Colonic mucosa (tissue), 4 donors: ENCODE measurements around the gene SLC35F4. TPM values are rescaled to one million over a fixed set of nuclear protein-coding genes. Genes with fewer than 3 reads are reported as not detected.

Source experiments
- DNase-seq: peaks from one replicate; pipeline ENCODE4 v3.0.0-alpha.2; 2020
- H3K27ac ChIP-seq: fragments of 200-600 bp; one replicate; pipeline ENCODE4 v1.8.0; 2021
- H3K27me3 ChIP-seq: fragments of 200-600 bp; one replicate; pipeline ENCODE4 v1.8.0; 2021
- H3K36me3 ChIP-seq: fragments of 200-600 bp; one replicate; pipeline ENCODE4 v1.8.0; 2021
- H3K4me1 ChIP-seq: fragments of 200-600 bp; one replicate; pipeline ENCODE4 v1.8.0; 2021; ENCODE audit warnings: mild to moderate bottlenecking
- H3K4me3 ChIP-seq: fragments of 200-600 bp; one replicate; pipeline ENCODE4 v1.8.0; 2021
- H3K9ac ChIP-seq, 2 donors: one replicate each; pipeline ENCODE4 v1.7.0; 2013; ENCODE audit warnings: control low read depth in 2 of 2, low read depth in 2 of 2, low read length in 2 of 2
- H3K9me3 ChIP-seq: fragments of 200-600 bp; one replicate; pipeline ENCODE4 v1.8.0; 2021
- intact Hi-C: fragments of 100-400 bp; cut with DNase I; formaldehyde crosslinking; loops from one replicate; pipeline ENCODE4 v1.14.1; 2022
- total RNA-seq, 2 donors: library from RNA; stranded (reverse); fragmentation: NEBNext Ultra II Directional in 1 of 2; extraction: Animal tissue kit (Norgen Biotek cat#: 25700) in 1 of 2; gene quantifications; one replicate each; pipeline ENCODE4 v1.2.1, GENCODE V29; 2021
- TF ChIP-seq, protein P1 (sequence below): fragments of 200-600 bp; IDR thresholded peaks from one replicate; pipeline ENCODE4 v1.8.0; 2022; ENCODE audit warnings: antibody characterized with exemption, mild to moderate bottlenecking
- donor health status: healthy.
- donor health status: DM: no; HTN: no; CAD: no.
- donor health status: DM: no; HTN: no; CAD: no.

SLC35F4 gene
- total RNA-seq, 2 donors from 2014 or later: not detected

DNA sequence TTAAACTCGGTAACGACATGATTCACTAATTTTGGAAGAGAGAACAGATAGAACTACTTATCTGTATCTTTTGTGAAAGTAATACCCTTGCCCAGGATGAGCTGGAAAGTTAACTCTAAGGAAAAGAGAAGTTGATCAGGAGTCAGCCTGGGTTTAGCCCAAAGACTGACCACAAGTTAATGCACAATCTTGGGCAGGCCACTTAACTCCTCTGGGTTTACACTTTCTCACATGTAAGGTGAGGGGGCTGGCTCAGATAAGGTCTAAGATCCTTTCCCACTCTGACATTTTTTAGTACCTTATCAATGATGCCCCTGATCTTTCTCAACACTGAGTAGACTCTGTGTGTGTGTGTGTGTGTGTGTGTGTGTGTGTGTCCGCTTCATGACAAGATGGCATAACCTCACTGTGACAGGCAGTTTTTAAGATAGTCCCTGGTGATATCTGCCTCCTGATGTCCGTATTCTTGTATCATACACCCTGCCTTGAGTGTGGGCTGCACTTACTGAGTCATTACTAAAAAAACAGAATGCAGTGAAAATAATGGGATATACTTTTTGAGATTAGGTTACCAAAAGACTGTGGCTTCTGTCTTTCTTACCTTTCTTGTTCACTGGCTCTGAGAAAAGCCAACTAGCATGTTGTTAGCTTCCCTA, 316.0 kb downstream of the SLC35F4 start:
- Histone ChIP-seq H3K27ac (no peak overlapping the region), H3K36me3 (no peaks in the 10 kb centered on the region), H3K27me3 (no peaks in the 10 kb centered on the region), H3K4me3 (no peak overlapping the region), H3K4me1 (no peaks in the 10 kb centered on the region), H3K9ac (no peak overlapping the region), H3K9me3 (no peaks in the 10 kb centered on the region)
- DNase-seq: no peak
- TF ChIP-seq, protein P1, sequence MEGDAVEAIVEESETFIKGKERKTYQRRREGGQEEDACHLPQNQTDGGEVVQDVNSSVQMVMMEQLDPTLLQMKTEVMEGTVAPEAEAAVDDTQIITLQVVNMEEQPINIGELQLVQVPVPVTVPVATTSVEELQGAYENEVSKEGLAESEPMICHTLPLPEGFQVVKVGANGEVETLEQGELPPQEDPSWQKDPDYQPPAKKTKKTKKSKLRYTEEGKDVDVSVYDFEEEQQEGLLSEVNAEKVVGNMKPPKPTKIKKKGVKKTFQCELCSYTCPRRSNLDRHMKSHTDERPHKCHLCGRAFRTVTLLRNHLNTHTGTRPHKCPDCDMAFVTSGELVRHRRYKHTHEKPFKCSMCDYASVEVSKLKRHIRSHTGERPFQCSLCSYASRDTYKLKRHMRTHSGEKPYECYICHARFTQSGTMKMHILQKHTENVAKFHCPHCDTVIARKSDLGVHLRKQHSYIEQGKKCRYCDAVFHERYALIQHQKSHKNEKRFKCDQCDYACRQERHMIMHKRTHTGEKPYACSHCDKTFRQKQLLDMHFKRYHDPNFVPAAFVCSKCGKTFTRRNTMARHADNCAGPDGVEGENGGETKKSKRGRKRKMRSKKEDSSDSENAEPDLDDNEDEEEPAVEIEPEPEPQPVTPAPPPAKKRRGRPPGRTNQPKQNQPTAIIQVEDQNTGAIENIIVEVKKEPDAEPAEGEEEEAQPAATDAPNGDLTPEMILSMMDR: no peak
- intact Hi-C loops: no loop called here

DNA sequence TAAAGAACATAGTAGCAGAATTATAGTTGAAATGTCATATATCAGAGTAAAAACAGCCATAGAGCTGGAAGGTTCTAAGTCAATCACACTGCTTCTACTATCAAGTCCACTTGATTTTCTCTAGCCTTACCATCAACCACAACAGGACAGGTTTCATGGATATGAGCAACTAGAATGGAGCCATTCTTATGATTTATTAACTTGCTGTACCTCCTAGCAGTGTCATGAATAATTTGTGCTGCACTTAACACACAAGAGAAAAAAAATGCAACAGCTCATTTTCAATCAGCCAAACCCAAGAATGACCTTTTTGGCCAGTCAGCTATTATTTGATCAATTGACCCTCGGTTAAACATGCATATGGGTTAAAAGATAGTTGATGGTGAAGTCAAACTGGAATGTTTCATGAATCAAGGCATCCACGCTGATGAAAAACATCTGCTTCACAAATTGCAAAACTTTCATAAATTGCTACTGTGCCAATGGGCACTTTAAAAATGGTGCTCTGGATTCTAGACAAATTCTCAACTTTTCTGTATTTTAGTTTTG, 316.8 kb downstream of the SLC35F4 start:
- intact Hi-C loops: no loop called here
- Histone ChIP-seq H3K4me3 (no peak overlapping the region), H3K36me3 (no peaks in the 10 kb centered on the region), H3K27ac (no peak overlapping the region), H3K27me3 (no peaks in the 10 kb centered on the region), H3K9me3 (no peaks in the 10 kb centered on the region), H3K4me1 (no peaks in the 10 kb centered on the region), H3K9ac (no peak overlapping the region)
- TF ChIP-seq, protein P1: no peak
- no peak for DNase-seq

DNA sequence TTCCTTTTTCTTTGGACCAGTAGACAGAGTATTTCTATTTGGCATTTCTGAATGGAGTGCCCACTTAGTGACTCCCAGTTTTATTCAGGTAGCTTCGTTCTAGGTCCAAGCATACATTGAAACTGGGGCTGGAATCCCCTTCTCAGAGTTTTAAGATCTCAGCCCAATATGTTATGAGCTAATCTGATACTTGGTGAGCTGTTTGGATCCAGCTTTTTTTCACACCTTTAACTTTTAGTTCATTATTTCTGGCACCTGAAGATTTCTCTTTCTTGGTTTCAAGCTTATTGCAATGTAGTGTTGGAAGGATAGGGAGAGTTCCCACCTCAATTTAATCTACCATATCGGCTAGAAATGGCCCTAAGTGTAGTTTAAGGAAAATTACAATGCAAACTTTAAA, 318.8 kb downstream of the SLC35F4 start:
- Histone ChIP-seq H3K4me1 (no peaks in the 10 kb centered on the region), H3K27ac (no peak overlapping the region), H3K36me3 (no peaks in the 10 kb centered on the region), H3K27me3 (no peaks in the 10 kb centered on the region), H3K9me3 (no peaks in the 10 kb centered on the region), H3K4me3 (no peak overlapping the region), H3K9ac (no peak overlapping the region)
- TF ChIP-seq, protein P1: no peak
- DNase-seq: no peak
- intact Hi-C loops: no loop called here

DNA sequence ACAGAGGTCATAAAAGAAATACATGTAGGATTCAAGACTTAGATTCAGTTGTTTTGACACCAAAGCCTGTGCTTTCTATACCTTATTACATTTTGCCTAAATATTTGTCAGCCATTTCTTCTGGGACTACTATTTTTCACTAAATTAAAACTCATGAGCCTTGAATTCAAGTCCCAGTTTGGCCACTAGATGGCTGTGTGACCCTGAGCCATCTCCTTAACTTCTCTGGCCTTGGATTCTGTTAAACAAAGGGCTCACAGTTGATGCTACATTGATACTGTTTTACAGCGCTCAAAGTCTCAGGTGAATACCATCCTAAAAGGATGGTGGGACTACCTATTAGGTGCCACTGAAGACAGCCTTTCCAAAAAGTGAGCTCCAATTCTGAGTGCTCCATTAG, 332.7 kb downstream of the SLC35F4 start:
- H3K27ac ChIP-seq: no peak overlapping the region
- no peak overlapping the region for H3K9ac ChIP-seq
- TF ChIP-seq, protein P1: no peak
- H3K9me3 ChIP-seq: no peaks in the 10 kb centered on the region
- H3K27me3 ChIP-seq: no peaks in the 10 kb centered on the region
- no peaks in the 10 kb centered on the region for H3K36me3 ChIP-seq
- DNase-seq: no peak
- H3K4me3 ChIP-seq: no peak overlapping the region
- H3K4me1 ChIP-seq: no peaks in the 10 kb centered on the region
- intact Hi-C loops: no loop called here

DNA sequence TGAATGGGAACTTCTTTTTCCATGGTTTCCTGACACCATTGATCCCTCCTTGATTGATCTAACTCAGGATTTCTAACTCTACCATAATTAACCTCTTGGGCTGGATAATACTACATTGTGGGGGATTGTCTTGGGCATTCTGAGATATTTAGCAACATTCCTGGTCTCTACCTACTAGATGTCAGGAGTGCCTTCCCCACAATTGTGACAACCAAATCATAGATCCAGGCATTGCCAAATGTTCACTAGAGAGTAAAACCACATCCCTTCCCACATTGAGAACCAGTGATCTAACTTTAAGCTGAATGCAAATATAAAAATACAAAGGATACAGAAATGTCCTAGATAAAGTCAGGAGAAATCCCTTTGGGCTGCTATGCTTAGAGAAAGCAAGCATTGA, 335.3 kb downstream of the SLC35F4 start:
- Histone ChIP-seq H3K4me1 (no peaks in the 10 kb centered on the region), H3K27ac (no peak overlapping the region), H3K4me3 (no peak overlapping the region), H3K9me3 (no peaks in the 10 kb centered on the region), H3K9ac (no peak overlapping the region), H3K27me3 (no peaks in the 10 kb centered on the region), H3K36me3 (no peaks in the 10 kb centered on the region)
- intact Hi-C loops: no loop called here
- no peak for DNase-seq
- TF ChIP-seq, protein P1: no peak
